OCI-LY1 (cell line): ENCODE data around the gene CHAF1A.

Experiments used
- H2AFZ ChIP-seq: fragments of 200-600 bp; sonication (generic), shearing (Covaris generic); 2 replicates; pipeline ENCODE4 v1.6.0; 2014; ENCODE audit warnings: antibody characterized with exemption, mild to moderate bottlenecking, low read length
- H3F3A ChIP-seq: fragments of 200-600 bp; sonication (generic), shearing (Covaris generic); 2 replicates; pipeline ENCODE4 v1.6.0; 2014; ENCODE audit warnings: mild to moderate bottlenecking, antibody characterized with exemption, low read length, moderate library complexity; ENCODE audit not compliant: insufficient read depth
- H3K27ac ChIP-seq: fragments of 200-600 bp; sonication (generic); 2 replicates; pipeline ENCODE4 v1.5.1; 2014; ENCODE audit warnings: low read length, mixed run types, mild to moderate bottlenecking, low read depth; ENCODE audit not compliant: poor library complexity, severe bottlenecking
- H3K27me3 ChIP-seq: fragments of 200-600 bp; sonication (generic); 2 replicates; pipeline ENCODE4 v1.6.0; 2014; ENCODE audit warnings: antibody characterized with exemption, mild to moderate bottlenecking, low read length, moderate library complexity; ENCODE audit not compliant: insufficient read depth
- H3K36me3 ChIP-seq: fragments of 200-600 bp; sonication (generic); 2 replicates; pipeline ENCODE4 v1.6.1; 2014; ENCODE audit warnings: mild to moderate bottlenecking, antibody characterized with exemption, low read length, moderate library complexity, mixed read lengths; ENCODE audit not compliant: insufficient read depth
- H3K4me1 ChIP-seq: fragments of 200-600 bp; sonication (generic); 2 replicates; pipeline ENCODE4 v1.5.1; 2014; ENCODE audit warnings: mild to moderate bottlenecking, low read length, moderate library complexity; ENCODE audit not compliant: insufficient read depth, severe bottlenecking
- H3K4me2 ChIP-seq: fragments of 200-600 bp; sonication (generic), shearing (Covaris generic); 2 replicates; pipeline ENCODE4 v1.6.1; 2014; ENCODE audit warnings: low read length
- H3K4me3 ChIP-seq: fragments of 200-600 bp; sonication (generic); 2 replicates; pipeline ENCODE4 v1.5.1; 2014; ENCODE audit warnings: low read length, low read depth, mild to moderate bottlenecking, mixed read lengths; ENCODE audit not compliant: poor library complexity, severe bottlenecking
- H3K79me2 ChIP-seq: fragments of 200-600 bp; shearing (Covaris generic); 2 replicates; pipeline ENCODE4 v1.6.1; 2016; ENCODE audit warnings: mixed run types, low read length, mixed read lengths; ENCODE audit not compliant: insufficient read depth
- H3K9ac ChIP-seq: fragments of 200-600 bp; sonication (generic), shearing (Covaris generic); 2 replicates; pipeline ENCODE4 v1.6.1; 2014; ENCODE audit warnings: mild to moderate bottlenecking, low read length, mixed read lengths
- H3K9me2 ChIP-seq: fragments of 200-600 bp; sonication (generic), shearing (Covaris generic); 2 replicates; pipeline ENCODE4 v1.6.1; 2014; ENCODE audit warnings: low read depth, mild to moderate bottlenecking, low read length, mixed read lengths
- H3K9me3 ChIP-seq: fragments of 200-600 bp; shearing (Covaris generic); 2 replicates; pipeline ENCODE4 v1.6.1; 2014; ENCODE audit warnings: low read length, mixed read lengths
- H4K20me1 ChIP-seq: fragments of 200-600 bp; sonication (generic), shearing (Covaris generic); 2 replicates; pipeline ENCODE4 v1.6.0; 2016; ENCODE audit warnings: mild to moderate bottlenecking, low read length; ENCODE audit not compliant: insufficient read depth
- EZH2 ChIP-seq: fragments of 200-600 bp; sonication (generic), shearing (Covaris generic); IDR thresholded peaks from 2 replicates; pipeline ENCODE4 v1.8.0; 2017; ENCODE audit warnings: borderline replicate concordance, mixed run types, mild to moderate bottlenecking, antibody characterized with exemption, low read length, moderate library complexity, mixed read lengths
- TF ChIP-seq, protein P1 (sequence below): fragments of 200-600 bp; sonication (generic), shearing (Covaris generic); IDR thresholded peaks from 2 replicates; pipeline ENCODE4 v1.5.1; 2017; ENCODE audit warnings: mild to moderate bottlenecking, antibody characterized with exemption, low read length, moderate library complexity, mixed read lengths

Gene CHAF1A

GRCh38 chr19:4423416-4424126 is 21.1 kb downstream of the CHAF1A start:
- Histone ChIP-seq H3K4me2 (no peak overlapping the region), H3F3A (no peaks in the 10 kb centered on the region), H3K27me3 (no peaks in the 10 kb centered on the region), H3K79me2 (no peaks in the 10 kb centered on the region), H3K9ac (no peak overlapping the region), H2AFZ (no peak overlapping the region), H3K9me3 (no peaks in the 10 kb centered on the region), H3K4me1 (no peaks in the 10 kb centered on the region), H3K4me3 (no peak overlapping the region), H3K36me3 (peaks cover 67% of the 10 kb centered on the region), H4K20me1 (no peaks in the 10 kb centered on the region), H3K9me2 (no peaks in the 10 kb centered on the region), H3K27ac (no peak overlapping the region)
- TF ChIP-seq EZH2 = no peak
- TF ChIP-seq, protein P1, sequence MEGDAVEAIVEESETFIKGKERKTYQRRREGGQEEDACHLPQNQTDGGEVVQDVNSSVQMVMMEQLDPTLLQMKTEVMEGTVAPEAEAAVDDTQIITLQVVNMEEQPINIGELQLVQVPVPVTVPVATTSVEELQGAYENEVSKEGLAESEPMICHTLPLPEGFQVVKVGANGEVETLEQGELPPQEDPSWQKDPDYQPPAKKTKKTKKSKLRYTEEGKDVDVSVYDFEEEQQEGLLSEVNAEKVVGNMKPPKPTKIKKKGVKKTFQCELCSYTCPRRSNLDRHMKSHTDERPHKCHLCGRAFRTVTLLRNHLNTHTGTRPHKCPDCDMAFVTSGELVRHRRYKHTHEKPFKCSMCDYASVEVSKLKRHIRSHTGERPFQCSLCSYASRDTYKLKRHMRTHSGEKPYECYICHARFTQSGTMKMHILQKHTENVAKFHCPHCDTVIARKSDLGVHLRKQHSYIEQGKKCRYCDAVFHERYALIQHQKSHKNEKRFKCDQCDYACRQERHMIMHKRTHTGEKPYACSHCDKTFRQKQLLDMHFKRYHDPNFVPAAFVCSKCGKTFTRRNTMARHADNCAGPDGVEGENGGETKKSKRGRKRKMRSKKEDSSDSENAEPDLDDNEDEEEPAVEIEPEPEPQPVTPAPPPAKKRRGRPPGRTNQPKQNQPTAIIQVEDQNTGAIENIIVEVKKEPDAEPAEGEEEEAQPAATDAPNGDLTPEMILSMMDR = no peak

- H4K20me1 ChIP-seq = no peaks in the 10 kb centered on the region
- peaks cover 76% of the 10 kb centered on the region for H3K36me3 ChIP-seq
- H3K4me2 ChIP-seq = no peak overlapping the region
- H3K4me1 ChIP-seq = no peaks in the 10 kb centered on the region
- H3K9me2 ChIP-seq = no peaks in the 10 kb centered on the region
- no peaks in the 10 kb centered on the region for H3K27me3 ChIP-seq
- H3F3A ChIP-seq = no peaks in the 10 kb centered on the region
- no peak overlapping the region for H3K4me3 ChIP-seq
- H2AFZ ChIP-seq = no peak overlapping the region
- H3K27ac ChIP-seq = no peak overlapping the region
- TF ChIP-seq, protein P1 = no peak
- TF ChIP-seq EZH2 = no peak
- H3K9me3 ChIP-seq = no peaks in the 10 kb centered on the region
- no peak overlapping the region for H3K9ac ChIP-seq
- H3K79me2 ChIP-seq = no peaks in the 10 kb centered on the region
Observed at GRCh38 chr19:4425537-4425936, 23.1 kb downstream of the CHAF1A start.

DNA sequence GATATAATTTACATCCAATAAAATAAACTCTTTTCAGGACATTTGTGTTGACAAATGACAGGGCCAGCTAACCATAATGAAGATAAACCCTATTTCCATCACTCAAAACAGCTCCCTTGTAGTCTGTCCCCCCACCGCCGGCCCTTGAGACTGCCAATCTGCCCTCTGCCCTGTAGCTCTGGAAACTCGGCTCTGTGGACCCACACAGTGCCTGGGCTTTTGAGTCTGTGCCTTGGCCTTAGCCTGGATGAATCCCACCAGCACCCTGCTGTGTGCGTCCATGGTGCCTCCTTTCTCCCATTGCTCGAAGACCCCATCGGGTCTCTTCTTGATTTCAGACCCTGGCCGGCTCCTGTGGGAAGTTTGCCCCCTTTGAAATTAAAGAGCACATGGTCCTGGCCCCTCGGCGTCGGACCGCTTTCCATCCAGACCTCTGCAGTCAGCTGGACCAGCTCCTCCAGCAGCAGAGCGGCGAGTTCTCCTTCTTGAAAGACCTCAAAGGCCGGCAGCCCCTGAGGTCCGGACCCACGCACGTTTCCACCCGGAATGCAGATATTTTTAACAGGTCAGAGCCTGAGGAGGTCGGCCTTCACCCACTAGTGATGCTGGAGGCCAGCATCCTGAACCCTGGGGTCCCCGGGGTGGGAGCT is 26.0 kb downstream of the CHAF1A start:
- no peak for TF ChIP-seq EZH2
- TF ChIP-seq, protein P1 = no peak
- Histone ChIP-seq H3K9me2 (no peaks in the 10 kb centered on the region), H3K9me3 (no peaks in the 10 kb centered on the region), H3K4me3 (no peak overlapping the region), H2AFZ (no peak overlapping the region), H3K36me3 (peaks cover 79% of the 10 kb centered on the region), H3K79me2 (no peaks in the 10 kb centered on the region), H3K4me2 (no peak overlapping the region), H3K27ac (no peak overlapping the region), H3K9ac (no peak overlapping the region), H4K20me1 (no peaks in the 10 kb centered on the region), H3K4me1 (peaks cover 9% of the 10 kb centered on the region), H3K27me3 (no peaks in the 10 kb centered on the region), H3F3A (no peaks in the 10 kb centered on the region)
